A549 (cell line): ENCODE measurements around the gene GPRIN3.

Experiments
- CTCF ChIP-seq: fragments of >200 bp; sonication (Bioruptor Twin); formaldehyde crosslinking; IDR thresholded peaks from 3 replicates; pipeline ENCODE4 v1.5.1; 2016
- EHF ChIP-seq: fragments of 250-450 bp; sonication (Bioruptor Pico); IDR thresholded peaks from 2 replicates; pipeline ENCODE4 v1.5.0; 2020; ENCODE audit warnings: mild to moderate bottlenecking
- PBX3 ChIP-seq: IDR thresholded peaks from 2 replicates; pipeline ENCODE4 v1.6.1; 2012
- POLR2A ChIP-seq: IDR thresholded peaks from 2 replicates; pipeline ENCODE4 v1.6.1; 2012; ENCODE audit warnings: mild to moderate bottlenecking, low read length

- TF ChIP-seq CTCF (no peak), POLR2A (no peak), PBX3 (no peak), EHF (CRISPR knock-in tag) (no peak)
Observed at GRCh38 chr4:89215736-89216135, 91.9 kb downstream of the GPRIN3 start.
